ENCODE measurements around the gene CD6. TPM values are rescaled to one million over a fixed set of nuclear protein-coding genes. Genes with fewer than 3 reads are reported as not detected.
A peak's percentile ranks its signal among the peaks of the same experiment; 100 is the strongest.

The CD6 gene
- total RNA-seq, 1 donor from 2014 or later = 327 TPM

DNA sequence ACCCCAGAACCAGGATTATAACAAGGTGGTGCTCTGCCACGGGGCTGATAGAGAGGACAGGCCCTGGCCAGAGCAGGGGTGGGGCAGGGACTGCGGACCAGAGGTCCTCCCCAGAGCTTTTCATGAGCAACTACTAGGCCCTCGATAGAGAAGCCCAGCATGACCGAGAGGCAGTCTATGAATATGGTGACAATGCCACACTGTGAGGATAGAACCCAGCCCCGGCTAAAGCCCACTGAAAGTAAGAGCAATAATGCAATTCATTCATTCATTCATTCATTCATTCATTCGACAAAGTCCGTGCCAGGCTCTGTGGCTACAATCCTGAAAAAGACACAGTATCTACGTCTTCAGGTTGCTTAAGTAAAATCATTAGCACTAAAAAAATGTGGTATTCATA lies 95.2 kb downstream of the CD6 start:
- Mint-ChIP-seq H3K4me3 (ENCODE audit: low read depth) (no peak overlapping the region), H3K27ac (peak overlapping the region; percentile 86), H3K27me3 (ENCODE audit: low read depth) (no peaks in the 10 kb centered on the region), H3K4me1 (ENCODE audit: low read depth) (peaks cover 85% of the 10 kb centered on the region), H3K9me3 (no peaks in the 10 kb centered on the region), H3K36me3 (ENCODE audit: low read depth) (peaks cover 92% of the 10 kb centered on the region)
- no peak for DNase-seq (ENCODE audit: low spot score)
- intact Hi-C loops (cut with micrococcal nuclease) = loop anchor here (1.0 kb wide), 1 partner anchor 10 kb away; no protein-coding TSS in a partner anchor

DNA sequence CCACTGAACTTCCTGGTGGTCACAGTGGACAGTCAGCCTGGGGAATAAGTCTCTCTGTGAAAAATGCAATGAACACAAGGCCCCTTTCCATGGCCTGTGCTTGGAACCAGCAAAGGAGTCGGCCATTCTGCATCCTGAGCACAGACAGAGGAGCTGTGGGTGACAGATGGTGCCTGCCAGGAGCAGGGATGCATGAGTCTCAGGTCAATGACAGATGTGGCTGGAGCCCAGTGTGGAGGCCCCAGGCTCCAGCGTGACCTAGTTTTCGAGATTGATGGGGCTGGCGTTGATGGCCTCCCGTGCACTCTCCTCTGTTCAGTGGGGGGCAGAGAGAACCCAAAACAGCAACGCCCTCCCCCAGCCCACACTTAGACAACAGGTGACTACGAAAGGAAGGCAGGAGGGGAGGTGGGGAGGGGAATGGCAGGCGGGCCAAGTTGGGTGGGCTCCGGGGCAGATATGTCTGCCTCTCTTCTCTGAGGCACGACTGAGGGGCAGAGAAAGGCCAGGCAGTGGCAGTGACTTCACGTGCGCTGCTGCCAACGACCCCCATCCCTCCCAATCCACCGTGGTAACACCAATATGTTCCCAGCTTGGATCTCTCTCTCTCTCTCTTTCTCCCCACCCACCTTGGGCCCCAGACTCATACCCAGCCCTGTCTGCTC lies 96.4 kb downstream of the CD6 start:
- Mint-ChIP-seq H3K36me3 (ENCODE audit: low read depth) (peaks cover 93% of the 10 kb centered on the region), H3K9me3 (no peaks in the 10 kb centered on the region), H3K4me1 (ENCODE audit: low read depth) (peaks cover 86% of the 10 kb centered on the region), H3K27ac (peak overlapping the region; percentile 12), H3K4me3 (ENCODE audit: low read depth) (no peak overlapping the region), H3K27me3 (ENCODE audit: low read depth) (no peaks in the 10 kb centered on the region)
- DNase-seq (ENCODE audit: low spot score) = no peak
- intact Hi-C loops (cut with micrococcal nuclease) = no loop called here

DNA sequence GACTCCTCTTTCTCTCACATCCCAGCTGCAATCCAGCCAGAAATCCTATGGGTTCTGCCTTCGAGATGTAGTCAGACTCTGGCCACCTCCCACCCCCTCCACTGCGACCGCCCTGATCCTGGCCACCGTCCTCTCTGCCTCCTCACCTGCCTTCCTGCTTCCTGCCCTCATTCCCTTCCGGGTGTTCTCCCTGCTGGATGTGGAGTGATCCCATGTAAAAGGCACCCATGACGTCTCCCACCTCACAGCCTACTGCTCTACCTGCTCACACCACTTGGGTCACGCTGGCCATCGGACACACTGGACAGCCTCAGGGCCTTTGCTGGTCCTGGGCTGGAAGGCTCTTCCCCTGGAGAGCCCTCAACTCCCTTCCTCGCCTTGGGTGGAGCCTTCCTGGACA lies 97.1 kb downstream of the CD6 start:
- DNase-seq (ENCODE audit: low spot score) = no peak
- Mint-ChIP-seq H3K4me3 (ENCODE audit: low read depth) (no peak overlapping the region), H3K27me3 (ENCODE audit: low read depth) (no peaks in the 10 kb centered on the region), H3K27ac (peak overlapping the region; percentile 67), H3K4me1 (ENCODE audit: low read depth) (peaks cover 84% of the 10 kb centered on the region), H3K9me3 (no peaks in the 10 kb centered on the region), H3K36me3 (ENCODE audit: low read depth) (peaks cover 86% of the 10 kb centered on the region)
- intact Hi-C loops (cut with micrococcal nuclease) = no loop called here

DNA sequence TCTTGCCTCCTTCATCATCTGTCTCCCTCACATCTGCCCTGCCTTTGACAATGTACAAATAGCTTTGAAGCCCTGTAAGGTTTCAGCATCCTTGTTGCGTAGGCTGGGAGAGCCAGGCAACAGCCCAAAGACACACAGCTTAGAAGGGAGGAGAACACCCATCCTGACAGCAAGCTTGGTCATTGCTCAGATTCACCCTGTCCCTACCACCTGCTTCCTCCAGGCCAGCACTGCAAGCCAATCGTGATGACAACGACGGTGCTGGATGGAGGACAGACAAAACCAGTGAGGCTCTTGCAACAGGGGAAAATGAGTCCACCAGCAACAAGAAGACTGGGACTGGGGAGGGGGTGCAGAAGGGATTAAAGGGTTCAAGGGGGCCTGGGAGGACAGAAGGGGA lies 97.9 kb downstream of the CD6 start:
- peaks cover 86% of the 10 kb centered on the region for H3K36me3 Mint-ChIP-seq (ENCODE audit: low read depth)
- H3K27me3 Mint-ChIP-seq (ENCODE audit: low read depth) = no peaks in the 10 kb centered on the region
- H3K4me1 Mint-ChIP-seq (ENCODE audit: low read depth) = peaks cover 83% of the 10 kb centered on the region
- intact Hi-C loops (cut with micrococcal nuclease) = no loop called here
- no peaks in the 10 kb centered on the region for H3K9me3 Mint-ChIP-seq
- DNase-seq (ENCODE audit: low spot score) = no peak
- H3K27ac Mint-ChIP-seq = peak overlapping the region; percentile 29
- no peak overlapping the region for H3K4me3 Mint-ChIP-seq (ENCODE audit: low read depth)

Other genes starting within 250 kb of the CD6 start
- not detected in 2 replicates for gene MS4A18, start 247.0 kb upstream of the CD6 start, total RNA-seq
- gene MS4A15, start 214.8 kb upstream of the CD6 start, total RNA-seq = not detected in 2 replicates
- gene MS4A10, start 186.3 kb upstream of the CD6 start, total RNA-seq = not detected in 2 replicates
- gene CCDC86, start 129.6 kb upstream of the CD6 start, total RNA-seq = 56.7 and 57.2 TPM in 2 replicates
- gene PTGDR2, start 115.7 kb upstream of the CD6 start, total RNA-seq = 0.28 and 0.32 TPM in 2 replicates
- gene ZP1, start 104.1 kb upstream of the CD6 start, total RNA-seq = not detected in 2 replicates
- 170 and 182 TPM in 2 replicates for gene PRPF19, start 65.1 kb upstream of the CD6 start, total RNA-seq
- 112 and 120 TPM in 2 replicates for gene TMEM109, start 57.5 kb upstream of the CD6 start, total RNA-seq
- gene TMEM132A, start 47.2 kb upstream of the CD6 start, total RNA-seq = 1.1 and 1.2 TPM in 2 replicates
- gene SLC15A3, start 19.5 kb upstream of the CD6 start, total RNA-seq = 2.1 and 2.2 TPM in 2 replicates
- 395 and 399 TPM in 2 replicates for gene CD5, start 130.8 kb downstream of the CD6 start, total RNA-seq
- gene VPS37C, start 189.7 kb downstream of the CD6 start, total RNA-seq = 10.6 and 12.5 TPM in 2 replicates
- gene PGA3, start 231.8 kb downstream of the CD6 start, total RNA-seq = not detected in 2 replicates